HAP-1 (cell line): Measurements from ENCODE around the gene PCK1.

Experiments
- DNase-seq, 2 experiments: peaks; one replicate each; pipeline ENCODE4 v3.0.0-alpha.2; 2016 to 2020; ENCODE audit warnings: low spot score in 2 of 2
- H3K27me3 ChIP-seq: fragments of 250-450 bp; sonication (Bioruptor Pico); 2 replicates; pipeline ENCODE4 v1.5.1; 2020; ENCODE audit warnings: low read depth, mild to moderate bottlenecking, moderate library complexity
- H3K36me3 ChIP-seq: fragments of 250-450 bp; sonication (Bioruptor Pico); replicated peaks from 2 replicates; pipeline ENCODE4 v1.5.1; 2020; ENCODE audit warnings: mild to moderate bottlenecking
- H3K4me1 ChIP-seq: fragments of 250-450 bp; sonication (Bioruptor Pico); 2 replicates; pipeline ENCODE4 v1.5.1; 2020; ENCODE audit warnings: mild to moderate bottlenecking
- H3K4me3 ChIP-seq: fragments of 250-450 bp; sonication (Bioruptor Pico); 2 replicates; pipeline ENCODE4 v1.5.1; 2020; ENCODE audit warnings: mild to moderate bottlenecking, moderate library complexity
- H3K9me3 ChIP-seq: fragments of 250-450 bp; sonication (Bioruptor Pico); 2 replicates; pipeline ENCODE4 v1.5.1; 2020; ENCODE audit warnings: mild to moderate bottlenecking, moderate library complexity
- in situ Hi-C: fragments of 300-500 bp; cut with MboI; formaldehyde crosslinking; loops from 3 replicates; pipeline ENCODE4 v1.14.3; 2020; ENCODE audit warnings: low sequenced_read_pairs, inconsistent platforms, mixed read lengths

Gene PCK1

GRCh38 chr20:57587989-57588377 is 27.1 kb downstream of the PCK1 start:
- no peak for DNase-seq
- Histone ChIP-seq H3K4me3 (no peak overlapping the region), H3K27me3 (no peaks in the 10 kb centered on the region), H3K4me1 (no peaks in the 10 kb centered on the region), H3K9me3 (no peaks in the 10 kb centered on the region; the same call in 1 of the 2 replicates), H3K36me3 (no peaks in the 10 kb centered on the region)
- in situ Hi-C loops, result loop anchor here (10.0 kb wide), 1 partner anchor 203 kb away; no protein-coding TSS in a partner anchor

GRCh38 chr20:57588596-57588995 is 27.7 kb downstream of the PCK1 start:
- in situ Hi-C loops, result loop anchor here (10.0 kb wide), 1 partner anchor 204 kb away; no protein-coding TSS in a partner anchor
- no peak for DNase-seq
- no peaks in the 10 kb centered on the region for H3K4me1 ChIP-seq

GRCh38 chr20:57589123-57589727 is 28.3 kb downstream of the PCK1 start:
- in situ Hi-C loops, result loop anchor here (10.0 kb wide), 1 partner anchor 204 kb away; no protein-coding TSS in a partner anchor
- no peaks in the 10 kb centered on the region for H3K4me1 ChIP-seq
- no peaks in the 10 kb centered on the region for H3K27me3 ChIP-seq
- no peaks in the 10 kb centered on the region for H3K36me3 ChIP-seq
- no peak overlapping the region for H3K4me3 ChIP-seq
- no peaks in the 10 kb centered on the region for H3K9me3 ChIP-seq
- no peak for DNase-seq

More at GRCh38 chr20:57588596-57588995, 27.7 kb downstream of the PCK1 start:
- no peaks in the 10 kb centered on the region for H3K36me3 ChIP-seq
- no peaks in the 10 kb centered on the region for H3K27me3 ChIP-seq
- H3K4me3 ChIP-seq, result no peak overlapping the region
- no peaks in the 10 kb centered on the region; the same call in 1 of the 2 replicates for H3K9me3 ChIP-seq

DNA sequence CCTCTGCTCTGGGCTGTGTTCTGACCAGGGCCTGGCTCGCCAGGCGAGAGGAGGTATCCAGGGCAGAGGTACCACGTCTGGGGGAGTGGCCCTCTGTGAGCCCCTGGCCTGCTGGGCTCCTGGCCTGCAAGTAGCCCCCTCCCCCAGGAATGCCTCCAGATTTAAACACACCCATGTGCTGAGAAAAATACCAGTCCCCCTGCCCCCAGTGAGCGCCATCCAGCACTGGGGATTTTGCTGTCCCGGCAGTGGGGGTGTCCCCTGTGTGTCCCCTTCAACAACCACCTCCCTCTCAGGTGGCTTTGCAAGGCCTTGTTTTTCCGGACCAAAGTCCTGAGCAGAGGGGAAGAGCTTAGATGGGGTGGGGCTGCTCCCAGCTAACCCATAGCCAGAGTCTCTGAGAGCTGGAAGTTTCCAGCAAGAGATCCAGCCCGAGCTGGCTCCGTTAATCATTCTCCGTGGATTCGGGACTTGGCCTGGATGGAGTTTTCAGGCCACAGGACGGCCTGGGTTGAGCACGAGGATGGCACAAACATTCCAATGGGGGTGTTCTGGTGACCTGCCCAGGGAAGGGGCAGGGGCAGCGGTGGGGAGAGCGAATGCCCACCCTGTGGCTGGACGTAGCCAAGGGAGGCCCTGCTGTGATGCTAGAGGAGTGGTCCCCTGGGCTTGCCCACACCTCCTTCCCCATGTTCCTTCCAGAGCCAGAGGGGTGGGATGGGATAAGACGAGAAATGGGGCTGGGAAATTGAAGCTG is 29.0 kb downstream of the PCK1 start:
- H3K4me1 ChIP-seq, result no peaks in the 10 kb centered on the region
- H3K27me3 ChIP-seq, result no peaks in the 10 kb centered on the region
- no peaks in the 10 kb centered on the region for H3K9me3 ChIP-seq
- H3K4me3 ChIP-seq, result no peak overlapping the region
- H3K36me3 ChIP-seq, result no peaks in the 10 kb centered on the region
- no peak for DNase-seq
- in situ Hi-C loops, result loop anchor here (5.0 to 10.0 kb wide), 3 partner anchors 68 to 495 kb away; no protein-coding TSS in a partner anchor

DNA sequence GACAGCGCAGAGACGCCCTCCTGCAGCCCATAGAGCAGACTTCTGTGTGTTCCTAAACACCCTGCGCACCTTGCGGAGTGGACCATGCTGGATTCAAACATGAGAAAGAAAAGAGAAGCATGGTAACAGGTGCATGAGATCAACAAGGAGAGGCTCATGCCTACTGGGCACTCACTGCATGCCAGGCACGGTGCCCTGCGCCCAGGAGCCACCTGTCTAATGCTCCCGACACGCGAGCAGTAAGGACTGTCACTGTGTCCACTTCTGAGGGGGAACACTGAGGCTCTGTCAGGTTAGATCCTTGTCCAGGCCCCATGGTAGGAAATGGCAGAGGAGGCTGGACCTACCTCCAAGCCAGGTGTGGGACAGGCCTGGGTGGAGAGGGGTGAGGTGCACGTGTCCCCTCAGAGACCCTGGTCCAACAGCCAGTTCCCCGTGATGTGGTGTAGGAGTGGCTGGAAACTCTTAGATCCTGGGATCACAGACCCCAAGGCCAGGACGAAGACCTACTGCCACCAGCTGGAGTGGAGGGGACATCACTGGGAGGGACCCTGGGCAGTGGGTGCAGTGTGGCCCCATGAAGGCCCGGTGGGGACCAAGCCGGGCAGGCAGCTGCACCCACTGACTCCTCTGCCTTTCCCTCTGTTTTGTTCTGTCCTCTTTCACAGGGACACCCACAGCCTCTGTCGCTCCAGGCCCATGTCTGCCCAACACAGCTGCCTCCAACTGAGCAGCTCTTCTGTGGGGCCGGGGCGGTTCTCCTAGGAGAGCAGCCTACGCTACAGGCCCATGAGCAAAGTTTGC is 29.8 kb downstream of the PCK1 start:
- H3K9me3 ChIP-seq, result no peaks in the 10 kb centered on the region
- no peaks in the 10 kb centered on the region for H3K36me3 ChIP-seq
- no peaks in the 10 kb centered on the region for H3K4me1 ChIP-seq
- in situ Hi-C loops, result loop anchor here (5.0 to 10.0 kb wide), 2 partner anchors 68 to 496 kb away; no protein-coding TSS in a partner anchor
- no peak for DNase-seq
- no peaks in the 10 kb centered on the region for H3K27me3 ChIP-seq
- H3K4me3 ChIP-seq, result no peak overlapping the region

DNA sequence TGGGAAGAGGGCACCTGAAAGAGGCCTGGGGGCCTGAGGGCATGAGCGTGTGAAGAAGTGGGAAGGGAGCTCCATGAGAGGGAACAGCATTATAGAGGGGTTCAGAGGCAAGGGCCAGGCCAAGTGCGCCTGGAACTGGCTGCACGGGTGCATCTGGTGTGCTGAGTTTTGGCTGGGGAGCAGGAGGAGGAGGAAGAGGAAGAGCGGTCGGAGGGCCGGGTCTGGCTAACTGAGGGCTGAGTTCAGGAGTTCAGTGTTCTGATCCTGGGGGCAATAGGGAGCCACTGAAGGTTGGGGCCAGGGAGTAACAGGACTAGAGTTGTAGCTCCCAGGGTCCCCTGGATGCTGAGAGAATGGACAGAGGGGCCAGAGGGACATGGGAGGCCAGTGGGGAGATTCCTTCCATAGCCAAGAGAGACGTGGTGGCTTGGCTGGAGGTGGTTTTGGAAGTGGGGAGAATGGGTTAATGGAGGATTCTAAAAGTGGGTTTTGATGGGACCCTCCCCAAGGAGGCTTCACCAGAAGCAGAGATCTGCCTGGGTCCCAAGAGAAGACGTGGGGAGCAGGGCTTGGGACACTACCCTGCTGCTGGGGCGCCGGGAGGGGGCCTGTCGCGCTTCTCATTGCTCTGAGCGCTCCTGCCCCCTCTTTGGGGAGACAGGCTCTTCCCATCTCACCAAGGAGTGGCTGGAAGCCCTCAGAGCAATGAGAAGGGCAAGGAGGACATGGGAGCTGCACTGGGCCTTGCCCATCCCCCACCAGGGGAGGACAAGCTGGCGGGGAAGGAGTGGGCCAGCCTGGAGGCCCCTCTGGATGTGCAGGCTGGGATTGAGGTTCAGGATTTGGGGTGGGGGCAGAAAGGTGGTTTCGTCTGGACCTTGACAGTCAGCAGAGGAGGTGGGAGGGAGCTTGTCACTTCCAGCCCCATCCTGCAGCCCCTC is 30.6 kb downstream of the PCK1 start:
- in situ Hi-C loops, result loop anchor here (5.0 to 10.0 kb wide), 2 partner anchors 69 to 497 kb away; no protein-coding TSS in a partner anchor
- H3K27me3 ChIP-seq, result no peaks in the 10 kb centered on the region
- DNase-seq, result no peak

GRCh38 chr20:57592263-57593092 is 31.6 kb downstream of the PCK1 start:
- H3K27me3 ChIP-seq, result no peaks in the 10 kb centered on the region
- H3K36me3 ChIP-seq, result no peaks in the 10 kb centered on the region
- H3K9me3 ChIP-seq, result no peaks in the 10 kb centered on the region
- H3K4me1 ChIP-seq, result no peaks in the 10 kb centered on the region
- no peak for DNase-seq
- H3K4me3 ChIP-seq, result no peak overlapping the region
- in situ Hi-C loops, result loop anchor here (5.0 to 10.0 kb wide), 2 partner anchors 70 to 498 kb away; no protein-coding TSS in a partner anchor

More for the DNA sequence above, 30.6 kb downstream of the PCK1 start:
- Histone ChIP-seq H3K4me3 (no peak overlapping the region), H3K9me3 (no peaks in the 10 kb centered on the region), H3K36me3 (no peaks in the 10 kb centered on the region), H3K4me1 (no peaks in the 10 kb centered on the region)

GRCh38 chr20:57593134-57593886 is 32.4 kb downstream of the PCK1 start:
- H3K27me3 ChIP-seq, result no peaks in the 10 kb centered on the region
- DNase-seq, result peak in 1 of 2 experiments; percentile 24
- in situ Hi-C loops, result loop anchor here (5.0 to 10.0 kb wide), 2 partner anchors 71 to 499 kb away; no protein-coding TSS in a partner anchor
- no peaks in the 10 kb centered on the region for H3K4me1 ChIP-seq
- H3K36me3 ChIP-seq, result no peaks in the 10 kb centered on the region
- no peak overlapping the region for H3K4me3 ChIP-seq
- no peaks in the 10 kb centered on the region for H3K9me3 ChIP-seq

DNA sequence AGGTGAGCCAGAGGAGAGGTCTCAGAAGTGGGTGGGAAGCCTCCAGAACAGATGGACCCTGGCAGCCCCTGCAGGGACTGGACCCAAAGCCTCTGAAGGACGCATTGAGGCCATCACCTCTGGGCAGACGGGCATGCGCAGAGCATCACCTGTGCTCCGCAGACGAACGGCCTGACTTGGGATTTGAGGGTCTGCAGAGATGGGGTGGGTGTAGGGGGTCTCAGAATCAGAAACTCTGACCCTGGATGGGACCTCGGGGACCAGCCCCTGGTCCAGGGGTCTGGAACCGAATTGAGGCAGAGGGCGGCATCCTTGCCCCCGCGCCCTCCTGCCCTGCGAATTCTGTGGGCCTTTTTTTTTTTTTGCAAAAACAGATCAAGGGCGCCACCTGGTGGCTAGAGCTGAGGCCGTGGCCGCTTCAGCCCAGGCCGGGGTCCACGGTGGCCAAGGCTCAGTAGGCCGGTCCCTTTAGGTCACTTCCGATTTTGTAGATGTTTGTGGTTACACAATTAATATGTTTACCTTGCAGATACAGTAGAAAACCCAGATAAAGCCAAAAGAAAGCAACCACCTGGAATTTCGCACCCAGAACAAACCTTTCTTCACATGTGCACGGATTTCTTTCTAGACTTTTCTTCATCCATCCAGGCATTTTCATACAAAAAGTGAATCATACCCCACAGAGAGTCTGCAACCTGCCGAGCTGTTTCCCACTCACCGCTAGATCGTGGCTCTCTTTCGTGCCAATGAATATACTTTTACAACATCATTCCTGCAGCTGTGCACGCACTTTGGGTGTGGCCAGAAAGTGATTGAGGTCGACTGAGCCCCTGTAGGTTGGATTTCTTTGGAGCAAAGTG is 33.4 kb downstream of the PCK1 start:
- H3K4me1 ChIP-seq, result no peaks in the 10 kb centered on the region
- H3K9me3 ChIP-seq, result no peaks in the 10 kb centered on the region
- H3K27me3 ChIP-seq, result no peaks in the 10 kb centered on the region
- no peaks in the 10 kb centered on the region for H3K36me3 ChIP-seq
- in situ Hi-C loops, result loop anchor here (5.0 to 10.0 kb wide), 2 partner anchors 72 to 500 kb away; no protein-coding TSS in a partner anchor
- no peak overlapping the region for H3K4me3 ChIP-seq
- DNase-seq, result peak; percentile 22 to 81

DNA sequence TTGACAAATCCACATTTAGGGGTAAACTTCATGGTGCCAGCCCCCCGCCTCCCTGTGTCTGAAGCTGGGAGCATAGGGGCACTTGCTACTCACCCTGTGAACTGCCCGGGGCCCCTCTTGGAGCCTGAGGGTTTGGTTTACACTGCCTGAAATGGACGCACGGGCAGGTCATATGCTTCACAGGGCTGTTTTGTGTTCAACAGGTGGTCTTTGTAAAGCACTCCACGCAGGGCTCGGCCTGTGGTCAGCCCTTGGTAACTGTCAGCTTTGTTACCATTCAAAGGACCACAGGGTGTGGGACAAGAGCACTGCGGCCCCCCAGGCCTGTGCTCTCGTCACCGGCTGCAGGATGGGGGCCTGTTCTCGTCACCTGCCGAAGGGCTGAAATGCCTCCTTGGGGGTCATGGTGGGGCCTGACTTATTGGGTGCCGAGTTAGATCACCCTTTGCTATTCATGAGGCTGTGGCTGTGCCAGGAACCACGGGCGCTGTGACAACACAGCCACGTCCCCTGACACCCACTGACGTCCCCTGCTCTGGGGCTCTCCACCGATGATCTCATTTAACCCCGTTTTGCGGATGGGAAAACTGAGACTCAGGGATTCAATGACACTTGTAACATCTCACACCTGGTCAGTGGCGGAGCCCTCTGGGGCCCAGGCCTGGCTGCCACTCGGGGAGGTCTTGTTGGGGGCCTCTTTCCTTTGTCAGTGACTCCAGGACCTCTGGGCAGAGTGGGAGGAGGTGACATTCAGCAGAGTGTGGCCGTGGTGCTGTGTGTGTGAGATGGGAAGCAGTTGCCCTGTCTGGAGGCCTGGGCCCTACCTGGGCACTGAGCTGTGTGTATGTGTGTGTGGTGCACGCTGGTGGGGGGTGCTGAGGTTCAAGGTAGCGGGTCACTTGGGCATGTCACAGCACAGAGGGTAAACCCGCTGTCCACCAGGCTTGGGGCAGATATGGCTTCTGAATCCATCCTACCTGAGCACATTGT is 34.4 kb downstream of the PCK1 start:
- in situ Hi-C loops, result loop anchor here (10.0 kb wide), 1 partner anchor 501 kb away; no protein-coding TSS in a partner anchor
- no peaks in the 10 kb centered on the region for H3K27me3 ChIP-seq

More for the DNA sequence above, 34.4 kb downstream of the PCK1 start:
- H3K36me3 ChIP-seq, result no peaks in the 10 kb centered on the region
- H3K4me1 ChIP-seq, result no peaks in the 10 kb centered on the region
- H3K9me3 ChIP-seq, result no peaks in the 10 kb centered on the region
- no peak for DNase-seq
- H3K4me3 ChIP-seq, result no peak overlapping the region
